GM19193 (cell line): ENCODE results near the gene CLCNKA.

ENCODE experiments used
- POLR2A ChIP-seq: IDR thresholded peaks from 4 replicates; pipeline ENCODE4 v1.6.1; 2011; ENCODE audit not compliant: insufficient read depth, insufficient read length; ENCODE audit errors: extremely low read depth

CLCNKA gene

DNA sequence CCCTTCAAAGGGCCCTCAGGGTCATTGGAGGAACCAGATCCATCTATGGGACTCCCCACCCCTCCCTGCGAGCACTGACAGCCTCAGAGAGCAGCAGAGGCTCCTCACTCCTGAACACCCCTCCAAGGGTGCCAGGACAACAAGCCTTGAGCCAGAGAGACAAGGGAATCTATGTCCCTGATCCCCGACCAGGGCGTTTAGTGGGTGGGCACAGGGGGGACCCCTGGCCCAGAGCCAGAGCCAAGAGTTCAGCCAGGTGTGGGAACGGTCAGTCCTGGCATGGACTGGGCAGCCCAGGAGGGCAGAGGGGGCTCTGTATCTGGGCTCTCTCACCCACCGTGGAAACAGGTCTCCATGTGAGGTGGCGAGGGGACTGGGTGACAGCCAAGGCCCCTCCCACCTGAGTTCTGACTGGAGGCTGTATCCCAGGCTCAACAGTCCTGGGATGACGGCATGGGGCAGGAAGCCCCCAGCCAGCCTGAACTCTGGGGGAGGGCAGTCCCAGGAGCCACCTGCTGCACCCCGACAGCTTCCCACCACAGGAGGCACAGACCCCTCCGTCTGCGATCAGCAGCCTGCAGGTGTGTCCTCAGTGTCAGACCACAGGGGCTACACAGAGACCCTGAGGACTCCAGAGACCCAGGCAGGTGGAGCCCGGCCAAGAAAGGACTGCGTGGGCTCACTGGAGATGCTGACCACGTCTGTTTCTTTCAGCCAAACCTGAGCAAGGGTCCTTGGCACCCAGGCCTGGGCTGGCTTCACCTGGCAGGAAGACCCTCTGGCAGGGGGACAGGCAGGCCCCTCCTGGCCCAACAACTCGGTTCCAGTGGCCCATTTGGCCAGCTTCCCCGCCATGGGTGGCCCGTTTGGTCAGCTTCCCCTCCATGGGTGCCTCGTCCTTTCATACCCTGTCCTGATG lies 29.0 kb upstream of the CLCNKA start:
- TF ChIP-seq POLR2A: no peak

DNA sequence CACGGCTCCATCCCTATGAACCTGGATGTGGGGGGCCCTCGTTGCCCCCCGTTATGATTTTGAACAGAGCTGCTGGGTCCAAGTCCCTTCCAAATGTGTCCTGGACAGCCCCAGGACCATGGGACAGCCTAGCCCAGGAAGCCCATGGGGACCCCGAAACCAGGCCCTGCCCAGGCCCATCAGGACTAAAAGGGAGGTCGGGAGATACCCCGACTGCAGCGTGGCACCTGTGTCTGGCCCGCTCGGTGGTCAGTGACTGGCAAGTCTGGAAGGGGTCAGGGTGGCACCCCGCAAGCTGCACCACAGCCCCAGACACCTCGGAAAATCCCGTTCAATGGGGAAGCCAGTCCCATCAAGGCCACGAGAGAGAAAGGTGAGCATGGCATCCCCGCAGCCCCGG lies 28.2 kb upstream of the CLCNKA start:
- no peak for TF ChIP-seq POLR2A

DNA sequence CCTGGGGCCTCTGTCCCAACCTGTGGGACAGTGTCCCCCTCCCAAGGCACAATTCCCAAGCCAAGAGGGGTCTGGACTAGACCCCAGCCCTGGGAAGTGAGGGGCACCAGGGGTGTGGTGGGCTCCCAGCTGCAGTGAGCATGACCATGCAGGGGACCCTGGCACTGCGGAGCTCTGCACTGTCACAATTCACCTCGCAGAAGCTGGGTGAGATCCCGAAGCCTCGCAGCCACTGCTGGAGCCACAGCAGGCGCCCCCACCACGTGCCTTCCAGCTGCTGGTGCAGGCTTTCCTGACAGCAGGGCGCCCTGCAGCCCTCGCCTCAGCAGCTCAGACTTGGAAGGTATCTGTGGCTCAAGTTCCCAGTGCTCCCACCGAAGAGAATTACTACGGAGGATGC lies 27.8 kb upstream of the CLCNKA start:
- TF ChIP-seq POLR2A: no peak

DNA sequence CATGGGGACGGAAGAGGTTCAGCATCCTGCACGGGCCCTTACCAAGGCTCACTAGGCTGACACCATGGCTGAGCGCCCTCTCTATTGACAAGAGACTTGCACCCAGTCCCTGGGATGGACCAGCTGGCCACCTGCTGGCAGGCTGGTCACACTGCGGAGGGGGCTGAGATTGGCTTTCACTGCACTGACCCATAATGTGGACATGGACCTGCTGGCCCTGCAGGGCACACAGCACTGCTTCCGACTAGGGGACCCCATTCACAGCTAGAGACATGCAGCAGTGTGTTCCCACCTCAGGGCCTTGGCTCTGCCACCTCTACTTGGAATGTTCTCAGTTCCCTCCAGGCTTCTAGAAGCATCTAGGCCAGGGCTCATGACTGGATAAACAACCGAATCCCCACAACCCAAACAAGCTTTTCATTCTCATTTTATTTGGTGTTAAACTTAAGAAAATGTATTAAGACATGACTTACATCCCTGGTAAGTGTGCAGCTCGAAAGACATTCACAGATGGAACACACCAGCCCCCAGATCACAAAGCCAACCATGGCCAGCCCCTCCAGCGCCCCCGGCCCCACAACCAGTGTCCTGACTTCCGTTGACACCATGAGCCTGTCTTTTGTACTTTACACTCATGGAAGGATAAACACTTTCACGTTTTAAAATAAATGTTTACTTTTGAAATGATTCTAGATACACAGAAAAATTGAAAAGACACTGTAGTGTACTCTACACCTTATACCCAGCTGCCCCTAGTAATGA lies 27.1 kb upstream of the CLCNKA start:
- TF ChIP-seq POLR2A: no peak

DNA sequence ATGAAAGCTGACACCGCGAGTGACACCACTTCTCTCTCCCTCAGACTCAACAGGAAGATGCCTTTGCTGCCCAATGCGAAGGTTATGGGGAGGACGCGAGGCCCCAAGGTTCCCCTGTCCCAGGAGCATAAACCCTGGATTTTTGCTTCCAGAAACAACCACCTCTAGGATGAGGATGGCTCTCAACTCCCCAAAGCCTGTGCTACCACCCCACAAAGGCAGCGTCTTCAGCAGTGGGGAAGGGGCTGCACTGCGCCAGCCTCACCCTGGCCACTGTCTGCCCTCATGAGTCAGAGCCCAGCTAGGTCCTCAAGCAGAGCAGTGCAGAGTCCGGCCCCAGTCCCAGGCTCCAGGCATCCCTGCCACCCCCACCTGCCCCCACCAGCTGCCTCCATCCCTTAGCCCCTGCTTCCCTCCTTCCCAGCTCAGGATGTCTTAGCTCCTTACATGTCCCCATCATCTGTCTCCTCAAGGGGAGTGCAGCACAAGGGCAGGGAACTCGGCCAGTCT lies 24.7 kb upstream of the CLCNKA start:
- no peak for TF ChIP-seq POLR2A

DNA sequence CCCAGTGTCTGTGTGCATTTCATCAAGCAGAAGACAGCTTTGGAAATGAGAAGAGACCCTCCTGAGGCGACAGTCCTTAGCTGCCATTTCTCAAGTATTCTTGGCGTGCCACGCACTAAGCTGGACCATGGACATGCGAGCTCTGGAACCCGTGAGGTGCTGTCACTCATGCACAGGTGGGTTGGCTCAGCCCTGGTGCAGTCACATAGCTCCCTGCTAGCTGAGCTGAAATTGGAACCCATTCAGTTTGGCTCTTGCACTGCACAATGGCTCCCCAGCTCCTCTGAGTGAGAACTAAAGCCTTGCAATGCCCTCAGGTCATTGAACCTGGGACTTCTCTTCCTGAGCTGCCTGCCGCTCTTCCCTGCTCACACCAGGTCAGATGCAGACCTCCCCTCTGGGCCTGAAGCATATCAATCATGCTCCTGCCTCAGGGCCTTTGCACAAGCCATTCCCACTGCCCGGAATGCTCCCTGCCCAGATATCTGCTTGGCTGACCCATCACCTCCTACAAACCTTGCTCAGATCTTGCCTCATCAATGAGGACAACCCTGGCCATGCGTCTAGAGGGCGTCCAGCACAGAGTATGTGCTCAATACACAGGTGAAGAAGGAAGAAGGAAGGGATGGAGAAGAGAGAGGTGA lies 24.1 kb upstream of the CLCNKA start:
- TF ChIP-seq POLR2A: no peak

DNA sequence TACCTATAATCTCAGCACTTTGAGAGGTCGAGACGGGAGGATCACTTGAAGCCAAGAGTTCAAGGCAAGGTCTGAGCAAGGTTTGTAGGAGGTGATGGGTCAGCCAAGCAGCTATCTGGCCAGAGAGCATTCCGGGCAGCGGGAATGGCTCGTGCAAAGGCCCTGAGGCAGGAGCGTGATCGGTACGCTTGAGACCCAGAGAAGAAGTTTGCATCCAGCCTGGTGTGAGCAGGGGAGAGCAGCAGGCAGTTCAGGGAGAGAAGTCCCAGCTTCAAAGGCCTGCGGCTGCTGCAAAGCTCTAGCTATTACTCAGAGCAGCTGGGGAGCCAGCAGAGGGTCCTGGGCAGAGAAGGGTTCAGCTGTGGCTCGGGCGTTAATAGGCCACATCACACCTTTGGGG lies 22.9 kb upstream of the CLCNKA start:
- no peak for TF ChIP-seq POLR2A

DNA sequence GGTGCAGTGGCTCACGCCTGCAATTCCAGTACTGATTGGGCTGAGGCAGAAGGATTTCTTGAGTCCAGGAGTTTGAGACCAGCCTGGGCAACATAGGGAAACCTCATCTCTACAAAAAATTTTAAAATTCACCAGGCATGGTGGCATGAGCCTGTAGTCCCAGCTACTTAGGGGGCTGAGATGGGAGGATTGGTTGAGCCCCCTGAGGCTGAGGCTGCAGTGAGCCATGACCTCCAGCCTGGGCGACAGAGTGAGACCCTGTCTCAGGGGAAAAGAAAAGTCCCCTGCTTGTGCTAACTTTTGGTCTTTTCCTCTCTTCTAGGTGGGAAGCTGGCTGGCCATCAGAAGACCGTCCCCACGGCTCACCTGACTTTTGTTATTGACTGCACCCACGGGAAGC lies 16.2 kb upstream of the CLCNKA start:
- no peak for TF ChIP-seq POLR2A

DNA sequence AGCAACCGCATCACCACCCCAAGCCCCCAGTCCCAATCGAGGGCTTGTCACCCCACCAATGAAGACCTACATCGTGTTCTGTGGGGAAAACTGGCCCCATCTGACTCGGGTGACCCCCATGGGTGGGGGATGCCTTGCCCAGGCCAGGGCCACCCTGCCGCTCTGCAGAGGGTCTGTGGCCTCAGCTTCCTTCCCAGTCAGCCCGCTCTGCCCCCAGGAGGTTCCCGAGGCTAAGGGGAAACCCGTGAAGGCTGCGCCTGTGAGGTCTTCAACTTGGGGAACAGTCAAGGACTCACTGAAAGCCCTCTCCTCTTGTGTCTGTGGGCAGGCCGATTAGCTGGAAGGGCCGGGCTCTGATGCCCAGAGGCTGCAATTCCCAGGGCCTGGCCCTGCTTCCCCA lies 15.8 kb upstream of the CLCNKA start:
- TF ChIP-seq POLR2A: no peak

DNA sequence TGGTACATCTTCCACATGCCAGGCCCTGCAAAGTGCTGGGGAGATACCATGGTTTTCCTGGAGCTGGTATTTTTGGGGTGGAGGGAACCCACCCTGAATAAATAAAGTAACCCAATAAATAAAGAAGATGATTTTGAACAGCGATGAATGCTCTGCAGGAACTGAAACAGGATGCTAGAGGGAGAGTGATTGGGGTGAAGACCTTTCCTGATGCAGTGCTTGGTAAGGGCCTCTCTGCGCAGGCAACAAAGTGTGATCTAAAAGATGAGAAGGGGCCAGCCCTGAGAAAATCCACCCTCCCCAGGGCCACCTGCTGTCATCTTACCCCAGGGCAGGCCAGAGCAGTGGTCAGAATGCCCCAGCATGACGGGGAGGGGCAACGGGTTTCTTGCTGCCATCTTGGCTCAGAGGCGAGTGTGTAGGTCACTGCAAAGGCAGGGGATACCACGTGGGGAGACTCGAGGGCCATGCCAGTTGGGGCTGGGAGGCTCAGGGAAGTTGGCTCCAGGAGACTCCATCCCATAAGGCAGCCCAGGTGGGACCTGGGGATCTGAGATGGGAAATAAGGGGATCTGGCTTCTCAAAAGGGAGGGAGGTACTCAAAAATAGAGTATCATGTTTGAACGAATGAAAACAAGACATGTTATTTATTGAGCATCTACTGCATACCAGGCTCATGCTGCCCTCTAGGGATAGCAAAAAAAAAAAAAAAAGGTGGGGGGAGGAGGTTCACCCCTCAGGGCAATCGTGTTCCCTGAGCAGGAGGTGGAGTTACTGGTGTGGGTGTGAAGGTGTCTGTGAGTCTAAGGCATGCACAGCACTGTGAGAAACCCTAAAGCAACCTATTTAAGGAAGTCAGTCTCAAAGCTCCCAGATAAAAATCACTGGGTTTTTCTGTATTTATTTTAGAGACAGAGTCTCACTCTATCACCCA lies 15.0 kb upstream of the CLCNKA start:
- no peak for TF ChIP-seq POLR2A

DNA sequence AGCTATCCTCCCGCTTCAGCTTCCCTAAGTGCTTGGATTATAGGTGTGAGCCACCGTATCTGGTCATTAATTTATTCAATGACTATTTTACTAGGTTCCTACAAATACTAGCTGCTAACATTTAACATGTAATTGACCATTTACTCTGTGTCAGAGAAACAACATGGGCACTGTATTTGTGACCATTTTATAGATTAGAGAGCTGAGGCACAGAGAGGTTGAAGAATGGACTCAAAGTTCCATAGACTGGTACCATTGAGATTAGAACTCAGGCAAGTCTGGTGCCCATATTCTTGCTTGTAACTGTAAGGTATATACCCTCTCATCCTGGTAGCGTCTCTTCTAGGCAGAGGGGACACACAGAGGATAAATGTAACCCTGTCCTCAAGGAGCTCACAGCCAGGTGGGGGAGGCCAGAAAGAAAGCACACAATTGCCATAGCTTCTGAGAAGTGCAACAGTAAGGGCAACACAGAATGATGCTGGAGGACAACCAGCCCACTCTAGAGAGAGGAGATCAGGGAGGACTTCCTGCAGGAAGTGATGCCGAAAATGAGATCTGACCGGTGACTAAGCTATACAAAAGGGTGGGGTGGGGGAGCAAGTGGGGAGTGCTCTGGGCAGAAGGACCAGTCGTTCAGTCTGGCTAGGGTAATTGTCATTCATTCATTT lies 14.0 kb upstream of the CLCNKA start:
- no peak for TF ChIP-seq POLR2A

DNA sequence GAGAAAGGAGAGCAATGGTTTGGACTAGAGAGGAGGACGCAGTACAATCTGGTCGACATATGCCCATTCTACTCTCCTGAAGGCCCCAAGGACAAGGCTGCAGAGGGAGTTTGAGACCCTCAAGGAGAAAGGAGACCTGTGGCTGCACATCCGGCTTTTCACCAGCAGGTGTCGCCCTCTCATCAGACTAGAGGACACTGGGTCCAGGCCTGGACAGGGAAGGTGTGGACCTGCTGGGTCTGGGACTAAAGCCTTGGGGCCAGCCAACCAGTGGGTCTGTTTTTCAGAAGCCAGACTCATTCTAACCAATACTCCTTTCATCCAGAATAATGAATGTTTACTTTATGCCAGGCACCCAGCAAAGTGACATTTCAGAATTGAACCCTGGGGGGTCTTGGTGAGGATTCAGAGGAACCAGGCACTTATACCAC lies 12.8 kb upstream of the CLCNKA start:
- no peak for TF ChIP-seq POLR2A

DNA sequence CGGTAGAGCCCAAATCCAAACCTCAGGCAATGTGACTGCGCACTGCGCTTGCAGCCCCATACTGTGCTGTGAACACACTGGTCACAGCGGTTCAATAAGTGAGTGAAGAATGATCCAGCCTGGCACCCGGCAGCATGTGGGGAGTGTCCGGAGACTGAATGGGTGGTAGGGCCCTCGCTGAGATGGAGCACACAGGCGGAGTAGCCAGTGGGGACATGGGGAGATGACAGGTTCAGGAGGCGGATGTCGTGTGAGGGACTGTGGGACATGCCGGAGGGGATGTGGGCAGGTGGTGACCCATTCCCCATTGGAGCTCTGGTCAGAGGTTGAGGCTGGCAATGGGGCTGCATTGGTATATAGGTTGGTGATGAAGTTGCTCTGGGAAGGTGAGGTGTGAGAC lies 12.2 kb upstream of the CLCNKA start:
- no peak for TF ChIP-seq POLR2A

DNA sequence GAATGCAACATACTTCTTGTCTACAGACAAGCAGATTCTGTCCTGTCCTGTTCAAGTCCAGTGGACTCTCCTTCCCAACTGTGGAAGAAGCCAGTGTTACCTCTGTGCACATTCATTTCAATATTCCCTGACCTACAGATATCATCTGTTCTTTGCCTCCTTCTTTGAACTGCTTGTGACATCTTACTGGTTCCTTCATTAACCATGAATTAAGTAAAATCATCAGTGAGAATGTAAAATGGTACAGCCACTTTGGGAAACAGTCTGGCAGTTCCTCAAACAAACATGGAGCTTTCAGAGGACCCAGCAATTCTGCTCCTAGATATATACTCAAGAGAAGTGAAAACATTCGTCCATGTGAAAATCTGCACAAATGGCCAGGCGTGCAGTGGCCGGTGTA lies 11.0 kb upstream of the CLCNKA start:
- TF ChIP-seq POLR2A: no peak
